GM18526 (cell line): ENCODE results near the gene RSL24D1.

Experiments used
- POLR2A ChIP-seq: IDR thresholded peaks from 3 replicates; pipeline ENCODE4 v1.6.1; 2011; ENCODE audit not compliant: insufficient read length; ENCODE audit errors: extremely low read depth

The RSL24D1 gene

DNA sequence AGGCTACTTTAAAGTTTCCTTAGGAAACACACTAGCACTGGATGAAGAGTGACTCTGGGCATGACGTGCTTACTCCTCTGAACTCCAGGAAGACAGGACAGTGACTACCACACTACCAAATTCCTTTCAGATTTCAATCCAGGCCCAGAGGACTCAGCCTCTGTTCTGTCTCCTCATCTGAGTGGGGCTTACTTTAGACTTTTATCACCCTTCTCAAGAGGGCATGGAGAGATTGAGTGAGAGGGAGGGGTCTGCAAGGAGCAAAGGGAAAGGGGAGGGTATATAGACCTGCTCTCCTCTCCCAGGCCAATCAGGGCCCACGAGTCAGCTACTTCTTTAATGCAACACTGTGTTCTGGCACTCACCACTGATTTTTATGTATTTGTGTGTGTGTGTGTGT is 29.4 kb upstream of the RSL24D1 start:
- no peak for TF ChIP-seq POLR2A

DNA sequence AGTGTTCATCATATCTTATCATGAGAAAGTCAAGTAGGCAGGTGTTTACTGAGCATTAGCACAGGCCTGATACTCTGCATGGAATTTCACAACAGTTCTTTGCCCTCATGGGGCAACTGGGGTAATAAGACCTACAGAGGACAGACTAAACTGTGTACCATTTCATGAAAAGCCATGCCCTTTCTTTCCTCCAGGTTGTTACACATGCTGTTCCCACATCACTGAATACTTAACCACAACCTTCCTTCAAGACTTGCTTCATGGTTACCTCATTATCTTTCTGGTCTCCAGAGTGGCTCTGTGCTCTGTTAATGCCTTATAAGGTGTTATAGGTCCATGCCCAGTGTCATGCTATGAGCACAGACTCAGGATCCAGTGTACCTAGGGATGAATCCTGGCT is 28.2 kb upstream of the RSL24D1 start:
- no peak for TF ChIP-seq POLR2A

- TF ChIP-seq POLR2A: no peak
Measured at GRCh38 chr15:55222588-55222987, 25.8 kb upstream of the RSL24D1 start.

- TF ChIP-seq POLR2A: no peak
Measured at GRCh38 chr15:55221090-55222011, 24.6 kb upstream of the RSL24D1 start.

GRCh38 chr15:55220606-55221005 is 23.9 kb upstream of the RSL24D1 start:
- TF ChIP-seq POLR2A: no peak

GRCh38 chr15:55218056-55218455 is 21.3 kb upstream of the RSL24D1 start:
- no peak for TF ChIP-seq POLR2A

DNA sequence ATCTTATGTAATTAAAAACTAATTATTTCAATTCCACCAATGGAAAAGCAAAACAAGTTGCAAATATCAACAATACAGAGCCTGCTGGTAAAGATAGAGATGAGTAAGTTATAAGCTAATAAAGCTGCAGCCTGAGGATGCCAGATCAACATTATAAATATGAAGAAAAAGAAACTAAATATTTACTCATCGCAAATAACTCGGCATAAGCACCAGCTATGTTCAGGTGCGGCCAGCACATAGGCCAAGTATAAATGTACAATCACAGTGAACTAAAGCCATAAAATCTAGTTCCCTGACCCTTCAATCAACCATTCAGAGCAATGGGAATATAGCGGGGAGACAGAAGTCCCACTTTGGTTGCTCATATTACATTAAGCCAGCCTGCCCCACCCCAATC is 7.7 kb upstream of the RSL24D1 start:
- TF ChIP-seq POLR2A: no peak

DNA sequence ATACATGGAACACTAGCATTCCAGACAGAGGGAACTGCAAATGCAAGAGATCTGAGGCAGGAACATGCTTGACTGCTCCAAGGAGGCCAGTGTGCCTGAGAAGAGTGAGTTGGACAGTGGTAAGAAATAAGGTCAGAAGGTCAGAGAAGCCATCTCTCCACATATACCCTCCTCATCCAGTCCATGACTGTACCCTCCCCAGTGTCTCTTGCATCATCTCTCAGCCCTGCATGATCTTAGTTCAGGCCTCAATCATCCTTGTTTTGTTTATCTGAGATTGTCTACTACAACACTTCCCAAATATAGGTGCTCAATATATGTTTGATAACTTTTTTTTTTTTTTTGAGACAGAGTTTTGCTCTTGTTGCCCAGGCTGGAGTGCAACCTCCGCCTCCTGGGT is 5.5 kb upstream of the RSL24D1 start:
- no peak for TF ChIP-seq POLR2A

DNA sequence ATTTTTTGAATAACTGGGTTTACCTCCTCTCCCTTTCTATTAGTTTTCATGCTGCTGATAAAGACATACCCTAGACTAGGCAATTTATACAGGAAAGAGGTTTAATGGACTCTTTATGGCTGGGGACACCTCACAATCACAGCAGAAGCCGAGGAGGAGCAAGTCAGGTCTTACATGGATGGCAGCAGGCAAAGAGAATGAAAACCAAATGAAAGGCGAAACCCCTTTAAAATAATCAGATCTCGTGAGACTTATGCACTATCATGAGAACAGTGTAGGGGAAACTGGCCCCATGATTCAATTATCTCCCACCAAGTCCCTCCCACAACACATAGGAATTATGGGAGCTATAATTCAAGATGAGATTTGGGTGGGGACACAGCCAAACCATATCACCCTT is 2.0 kb upstream of the RSL24D1 start:
- TF ChIP-seq POLR2A: no peak

DNA sequence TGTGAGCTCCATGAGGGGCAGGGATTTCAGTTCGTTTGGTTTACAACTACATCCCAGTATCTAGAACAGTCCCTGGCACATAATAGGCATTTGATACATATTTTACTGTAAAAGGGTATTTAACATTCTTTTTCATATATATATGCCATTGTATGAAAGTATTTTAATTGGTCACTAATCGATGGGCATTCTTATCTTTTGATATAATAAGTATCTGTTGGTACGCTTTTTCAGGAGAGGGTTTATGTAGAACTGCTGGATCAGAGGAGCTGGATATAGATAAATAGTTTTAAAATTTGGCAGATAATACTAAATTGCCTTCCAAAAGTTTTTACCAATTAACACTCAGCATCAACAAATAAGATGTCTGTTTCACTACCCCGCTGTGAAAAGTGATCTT is 978 bp upstream of the RSL24D1 start:
- no peak for TF ChIP-seq POLR2A

GRCh38 chr15:55197362-55197705 is 593 bp upstream of the RSL24D1 start:
- TF ChIP-seq POLR2A: no peak

GRCh38 chr15:55195996-55196395 is 745 bp downstream of the RSL24D1 start:
- no peak for TF ChIP-seq POLR2A

- no peak for TF ChIP-seq POLR2A
Measured at GRCh38 chr15:55194256-55194655, 2.5 kb downstream of the RSL24D1 start.

- TF ChIP-seq POLR2A: no peak
Measured at GRCh38 chr15:55186331-55186730, 10.4 kb downstream of the RSL24D1 start.

- TF ChIP-seq POLR2A: no peak
Measured at GRCh38 chr15:55183679-55184078, 13.1 kb downstream of the RSL24D1 start.

GRCh38 chr15:55179141-55179540 is 17.6 kb downstream of the RSL24D1 start:
- TF ChIP-seq POLR2A: no peak

DNA sequence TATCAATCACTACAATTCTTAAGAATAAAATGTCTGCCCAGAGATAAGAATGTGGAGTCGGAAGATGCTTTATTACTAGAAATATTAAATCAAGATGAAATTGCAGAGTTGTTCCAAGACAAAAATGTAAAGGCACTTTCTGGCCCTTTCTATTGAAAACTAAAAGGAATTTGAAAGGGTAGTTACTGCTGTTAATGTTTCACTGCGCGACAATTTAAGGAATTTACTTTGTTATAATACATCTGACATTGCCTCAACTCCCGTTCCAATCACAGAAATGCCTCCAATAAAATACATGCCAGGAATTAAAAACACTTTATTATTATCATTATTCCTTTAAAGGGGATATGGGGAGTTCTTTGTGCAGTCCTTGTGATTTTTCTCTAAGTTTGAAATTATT is 26.4 kb downstream of the RSL24D1 start:
- TF ChIP-seq POLR2A: no peak
